Kidney (tissue), 14 donors: ENCODE data around the gene ZNF222. TPM values are rescaled to one million over a fixed set of nuclear protein-coding genes. Genes with fewer than 3 reads are reported as not detected.

Experiments used
- DNase-seq, 5 donors: peaks; one replicate each; pipeline ENCODE4 v3.0.0-alpha.2; 2013 to 2020
- FAIRE-seq: peaks from 2 replicates; lab custom pipeline; 2012; peaks lifted over from hg19 to GRCh38; lab: Jason Lieb, UNC
- H3K27ac ChIP-seq, 2 donors: one replicate each; pipeline ENCODE4 v1.7.0; 2013; ENCODE audit warnings: low read depth in 2 of 2, low read length in 2 of 2, inconsistent platforms in 1 of 2
- H3K27me3 ChIP-seq: one replicate; pipeline ENCODE4 v1.7.1; 2013; ENCODE audit warnings: low read length, inconsistent platforms; ENCODE audit not compliant: control insufficient read depth, insufficient read depth
- H3K36me3 ChIP-seq, 3 donors: one replicate each; pipeline versions ENCODE4 v1.7.0 to v1.7.1; 2013; ENCODE audit warnings: low read length in 3 of 3, control low read depth in 1 of 3, inconsistent platforms in 1 of 3; ENCODE audit not compliant: insufficient read depth in 3 of 3, control insufficient read depth in 2 of 3
- H3K4me1 ChIP-seq, 3 donors: one replicate each; pipeline versions ENCODE4 v1.7.0 to v1.7.1; 2013; ENCODE audit warnings: low read length in 3 of 3, inconsistent platforms in 1 of 3, low read depth in 1 of 3; ENCODE audit not compliant: control insufficient read depth in 2 of 3, insufficient read depth in 2 of 3
- H3K4me3 ChIP-seq, 3 donors: one replicate each; pipeline versions ENCODE4 v1.7.0 to v1.8.1; 2013; ENCODE audit warnings: low read length in 3 of 3, control low read depth in 1 of 3, inconsistent platforms in 1 of 3
- H3K9ac ChIP-seq, 3 donors: one replicate each; pipeline versions ENCODE4 v1.7.0 to v1.7.1; 2013; ENCODE audit warnings: low read length in 3 of 3, control low read depth in 1 of 3, inconsistent platforms in 1 of 3
- H3K9me3 ChIP-seq, 3 donors: one replicate each; pipeline versions ENCODE4 v1.7.0 to v1.7.1; 2013; ENCODE audit warnings: low read length in 3 of 3, control low read depth in 1 of 3, inconsistent platforms in 1 of 3; ENCODE audit not compliant: control insufficient read depth in 2 of 3, insufficient read depth in 1 of 3
- intact Hi-C: fragments of 100-400 bp; cut with DNase I; formaldehyde crosslinking; loops from one replicate; pipeline ENCODE4 v1.11.1; 2022
- polyA plus RNA-seq: library from polyadenylated mRNA; stranded (reverse); fragments of 350-450 nt; fragmentation: Illumina TruSeq; extraction: RNeasy Lipid Tissue Mini Kit (QIAGEN cat#74804); gene quantifications from one replicate; pipeline ENCODE4 v1.2.3, GENCODE V29; 2014; ENCODE audit warnings: low read depth, low replicate concordance; ENCODE audit not compliant: insufficient read depth
- total RNA-seq: library from RNA; stranded (reverse); fragmentation: NEBNext Ultra II Directional; extraction: Animal tissue kit (Norgen Biotek cat#: 25700); gene quantifications from one replicate; pipeline ENCODE4 v1.2.1, GENCODE V29; 2021
- TF ChIP-seq, protein P1 (sequence below): IDR thresholded peaks from 3 replicates; pipeline ENCODE4 v1.5.1; 2012; ENCODE audit warnings: mild to moderate bottlenecking, moderate library complexity, borderline replicate concordance; ENCODE audit not compliant: insufficient read depth; ENCODE audit errors: extremely low read depth
- donor health status: control.
- donor health status: control.
- donor health status: control.
- donor health status: control.
- donor health status: control.
- donor health status: DM: yes; HTN: yes; CAD: no.
- donor health status: Normal renal cell carcinoma (clear cell type).

ZNF222 gene
- total and polyA plus RNA-seq, 2 donors from 2014 or later: 3.9 to 4.5 TPM

DNA sequence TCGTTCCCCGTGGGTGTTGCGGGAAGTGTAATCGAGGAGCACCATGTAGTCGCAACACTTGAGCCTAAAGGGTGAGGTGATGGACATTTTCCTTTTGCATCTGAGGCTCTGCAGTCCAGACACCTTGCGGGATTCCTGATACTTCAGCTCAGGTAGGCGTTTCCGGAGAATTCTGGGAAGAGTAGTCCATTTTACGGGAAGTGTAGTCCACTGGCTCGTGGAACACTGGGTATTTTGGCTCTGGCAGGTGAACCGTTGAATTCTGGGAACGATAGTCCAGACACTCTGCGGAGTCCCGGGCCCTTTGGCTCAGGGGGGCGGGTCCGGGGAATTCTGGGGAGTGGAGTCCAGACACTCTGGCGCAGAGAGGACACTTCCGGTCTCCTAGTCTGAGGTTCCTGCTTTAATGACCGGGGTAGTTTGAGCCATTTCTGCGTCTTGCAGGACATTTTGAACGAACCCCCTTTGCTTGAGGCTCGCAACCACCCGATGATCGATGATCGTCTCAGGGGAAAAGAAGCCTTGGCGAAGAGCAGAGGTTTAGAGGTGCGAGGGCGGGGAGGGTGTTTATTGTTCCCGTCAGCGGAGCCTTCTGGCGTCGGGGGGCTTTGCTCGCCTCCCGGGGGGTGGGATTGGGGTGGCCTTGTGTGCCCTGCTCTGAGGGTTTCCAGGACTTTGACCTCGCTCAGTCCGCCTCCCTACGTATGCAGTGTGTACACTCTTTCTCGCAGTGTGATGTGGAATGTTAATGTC is 26.6 kb downstream of the ZNF222 start, which contains the start of gene ZNF223:
ZNF223 (plus strand) TSS at position 387 of the 753 bp plus-strand sequence. CDS start 3,141 bp downstream, outside the sequence.
- H3K27me3 ChIP-seq: no peaks in the 10 kb centered on the region
- intact Hi-C loops: no loop called here
- FAIRE-seq: peak; percentile 85
- peaks cover 0 to 6% (median 0%) of the 10 kb centered on the region in 3 donors for H3K9me3 ChIP-seq
- peak within 1 kb of the TSS; percentile 97 to 99 (median 99) for H3K4me3 ChIP-seq
- H3K9ac ChIP-seq: peak within 1 kb of the TSS; percentile 89 to 97 (median 90)
- peaks cover 0 to 11% (median 7%) of the 10 kb centered on the region in 3 donors for H3K4me1 ChIP-seq
- TF ChIP-seq, protein P1, sequence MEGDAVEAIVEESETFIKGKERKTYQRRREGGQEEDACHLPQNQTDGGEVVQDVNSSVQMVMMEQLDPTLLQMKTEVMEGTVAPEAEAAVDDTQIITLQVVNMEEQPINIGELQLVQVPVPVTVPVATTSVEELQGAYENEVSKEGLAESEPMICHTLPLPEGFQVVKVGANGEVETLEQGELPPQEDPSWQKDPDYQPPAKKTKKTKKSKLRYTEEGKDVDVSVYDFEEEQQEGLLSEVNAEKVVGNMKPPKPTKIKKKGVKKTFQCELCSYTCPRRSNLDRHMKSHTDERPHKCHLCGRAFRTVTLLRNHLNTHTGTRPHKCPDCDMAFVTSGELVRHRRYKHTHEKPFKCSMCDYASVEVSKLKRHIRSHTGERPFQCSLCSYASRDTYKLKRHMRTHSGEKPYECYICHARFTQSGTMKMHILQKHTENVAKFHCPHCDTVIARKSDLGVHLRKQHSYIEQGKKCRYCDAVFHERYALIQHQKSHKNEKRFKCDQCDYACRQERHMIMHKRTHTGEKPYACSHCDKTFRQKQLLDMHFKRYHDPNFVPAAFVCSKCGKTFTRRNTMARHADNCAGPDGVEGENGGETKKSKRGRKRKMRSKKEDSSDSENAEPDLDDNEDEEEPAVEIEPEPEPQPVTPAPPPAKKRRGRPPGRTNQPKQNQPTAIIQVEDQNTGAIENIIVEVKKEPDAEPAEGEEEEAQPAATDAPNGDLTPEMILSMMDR: no peak
- peak within 1 kb of the TSS; percentile 59 to 64 for H3K27ac ChIP-seq
- H3K36me3 ChIP-seq: peaks cover 0 to 3% (median 2%) of the 10 kb centered on the region in 3 donors
- DNase-seq: peak; percentile 96 to 99 (median 97)

DNA sequence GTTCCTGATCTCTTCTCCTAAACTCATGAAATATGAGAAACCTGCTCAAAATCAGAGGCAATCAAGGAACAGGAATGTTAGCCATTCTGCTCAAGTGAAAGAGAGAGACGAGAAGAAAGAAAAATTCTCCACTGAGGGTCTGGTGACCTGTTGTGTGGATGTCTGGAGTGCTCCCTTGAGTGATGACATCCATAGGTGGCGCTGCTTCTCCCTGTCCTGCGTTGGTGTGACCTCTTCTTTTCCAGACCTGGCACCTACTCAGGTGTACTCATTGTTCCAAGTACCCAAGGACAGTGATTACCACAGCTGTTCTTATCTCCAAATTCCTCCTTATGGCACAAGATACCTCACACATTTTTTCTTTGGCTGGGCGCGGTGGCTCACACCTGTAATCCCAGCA is 30.7 kb downstream of the ZNF222 start:
- no peaks in the 10 kb centered on the region for H3K27me3 ChIP-seq
- H3K9me3 ChIP-seq: peaks cover 0 to 6% (median 0%) of the 10 kb centered on the region in 3 donors
- no peak overlapping the region for H3K9ac ChIP-seq
- H3K36me3 ChIP-seq: peaks cover 10 to 22% (median 21%) of the 10 kb centered on the region in 3 donors
- FAIRE-seq (no peak), DNase-seq (no peak)
- TF ChIP-seq, protein P1: no peak
- intact Hi-C loops: no loop called here
- no peak overlapping the region for H3K4me3 ChIP-seq
- peaks cover 0 to 9% (median 7%) of the 10 kb centered on the region in 3 donors for H3K4me1 ChIP-seq
- H3K27ac ChIP-seq: no peak overlapping the region

DNA sequence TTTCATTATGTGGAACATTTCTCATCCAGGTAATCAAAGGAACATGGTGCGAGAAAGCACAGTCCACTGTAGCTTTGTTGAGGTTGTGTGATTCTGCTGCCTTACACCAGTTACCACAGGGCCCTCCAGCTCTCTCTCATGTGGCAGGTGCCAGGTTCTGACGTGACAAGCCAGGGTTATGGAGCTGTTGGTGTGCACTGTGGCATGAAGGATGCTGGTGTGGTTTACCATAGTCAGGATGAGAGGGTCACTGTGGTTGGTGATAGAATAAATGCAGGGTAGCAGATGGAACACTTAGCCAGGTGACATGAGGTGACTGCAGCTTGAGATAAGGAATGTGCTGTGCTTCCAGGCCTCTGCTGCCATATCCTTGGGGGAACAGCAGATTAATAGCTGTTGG is 34.0 kb downstream of the ZNF222 start:
- DNase-seq (no peak), FAIRE-seq (no peak)
- Histone ChIP-seq H3K27ac (no peak overlapping the region), H3K36me3 (peaks cover 12 to 52% (median 38%) of the 10 kb centered on the region in 3 donors), H3K4me3 (no peak overlapping the region), H3K27me3 (no peaks in the 10 kb centered on the region), H3K9ac (no peak overlapping the region), H3K9me3 (peaks cover 0 to 16% (median 0%) of the 10 kb centered on the region in 3 donors), H3K4me1 (no peaks in the 10 kb centered on the region)
- intact Hi-C loops: no loop called here
- TF ChIP-seq, protein P1: no peak
